ENCODE results near the gene CTNND2. TPM values are rescaled to one million over a fixed set of nuclear protein-coding genes. Genes with fewer than 3 reads are reported as not detected.

The CTNND2 gene
- total RNA-seq, 1 donor from 2014 or later, result 0.29 TPM

DNA sequence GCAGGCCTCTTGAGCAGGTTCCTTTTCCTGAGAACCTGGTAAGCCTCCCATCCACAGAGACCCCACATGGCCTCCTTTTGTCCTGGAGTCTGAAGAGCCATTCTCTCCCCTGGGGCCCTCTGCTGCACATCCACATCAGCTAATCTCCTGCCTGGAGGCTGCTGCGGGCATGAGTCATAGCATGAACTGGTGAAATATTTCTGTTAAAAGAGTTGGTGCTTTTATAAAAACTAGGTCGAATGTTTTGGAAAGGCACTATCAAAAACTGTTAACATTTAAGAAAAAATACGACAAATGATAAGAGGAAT is 399.4 kb downstream of the CTNND2 start:
- TF ChIP-seq, protein P1, sequence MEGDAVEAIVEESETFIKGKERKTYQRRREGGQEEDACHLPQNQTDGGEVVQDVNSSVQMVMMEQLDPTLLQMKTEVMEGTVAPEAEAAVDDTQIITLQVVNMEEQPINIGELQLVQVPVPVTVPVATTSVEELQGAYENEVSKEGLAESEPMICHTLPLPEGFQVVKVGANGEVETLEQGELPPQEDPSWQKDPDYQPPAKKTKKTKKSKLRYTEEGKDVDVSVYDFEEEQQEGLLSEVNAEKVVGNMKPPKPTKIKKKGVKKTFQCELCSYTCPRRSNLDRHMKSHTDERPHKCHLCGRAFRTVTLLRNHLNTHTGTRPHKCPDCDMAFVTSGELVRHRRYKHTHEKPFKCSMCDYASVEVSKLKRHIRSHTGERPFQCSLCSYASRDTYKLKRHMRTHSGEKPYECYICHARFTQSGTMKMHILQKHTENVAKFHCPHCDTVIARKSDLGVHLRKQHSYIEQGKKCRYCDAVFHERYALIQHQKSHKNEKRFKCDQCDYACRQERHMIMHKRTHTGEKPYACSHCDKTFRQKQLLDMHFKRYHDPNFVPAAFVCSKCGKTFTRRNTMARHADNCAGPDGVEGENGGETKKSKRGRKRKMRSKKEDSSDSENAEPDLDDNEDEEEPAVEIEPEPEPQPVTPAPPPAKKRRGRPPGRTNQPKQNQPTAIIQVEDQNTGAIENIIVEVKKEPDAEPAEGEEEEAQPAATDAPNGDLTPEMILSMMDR (IDR thresholded peaks at IDR 0.05; ENCODE audit: insufficient read depth, low read length, poor library complexity, severe bottlenecking), result no peak
- no peak for DNase-seq (ENCODE audit: low read depth)
- H3K4me3 ChIP-seq (ENCODE audit: low read depth, low read length), result no peak overlapping the region
- no peaks in the 10 kb centered on the region for H3K27me3 ChIP-seq (ENCODE audit: control insufficient read depth, insufficient read depth, low read length)
- no peaks in the 10 kb centered on the region for H3K36me3 ChIP-seq (ENCODE audit: control insufficient read depth, insufficient read depth, low read length)

- Histone ChIP-seq H3K4me3 (ENCODE audit: low read depth, low read length) (no peak overlapping the region), H3K27me3 (ENCODE audit: control insufficient read depth, insufficient read depth, low read length) (no peaks in the 10 kb centered on the region), H3K36me3 (ENCODE audit: control insufficient read depth, insufficient read depth, low read length) (no peaks in the 10 kb centered on the region)
- no peak for DNase-seq (ENCODE audit: low read depth)
- TF ChIP-seq, protein P1 (IDR thresholded peaks at IDR 0.05; ENCODE audit: insufficient read depth, low read length, poor library complexity, severe bottlenecking), result no peak
Observed at GRCh38 chr5:11504065-11504885, 400.0 kb downstream of the CTNND2 start.

- no peaks in the 10 kb centered on the region for H3K27me3 ChIP-seq (ENCODE audit: control insufficient read depth, insufficient read depth, low read length)
- TF ChIP-seq, protein P1 (IDR thresholded peaks at IDR 0.05; ENCODE audit: insufficient read depth, low read length, poor library complexity, severe bottlenecking), result no peak
- DNase-seq (ENCODE audit: low read depth), result no peak
- H3K4me3 ChIP-seq (ENCODE audit: low read depth, low read length), result no peak overlapping the region
- no peaks in the 10 kb centered on the region for H3K36me3 ChIP-seq (ENCODE audit: control insufficient read depth, insufficient read depth, low read length)
Observed at GRCh38 chr5:11502783-11503182, 401.5 kb downstream of the CTNND2 start.

DNA sequence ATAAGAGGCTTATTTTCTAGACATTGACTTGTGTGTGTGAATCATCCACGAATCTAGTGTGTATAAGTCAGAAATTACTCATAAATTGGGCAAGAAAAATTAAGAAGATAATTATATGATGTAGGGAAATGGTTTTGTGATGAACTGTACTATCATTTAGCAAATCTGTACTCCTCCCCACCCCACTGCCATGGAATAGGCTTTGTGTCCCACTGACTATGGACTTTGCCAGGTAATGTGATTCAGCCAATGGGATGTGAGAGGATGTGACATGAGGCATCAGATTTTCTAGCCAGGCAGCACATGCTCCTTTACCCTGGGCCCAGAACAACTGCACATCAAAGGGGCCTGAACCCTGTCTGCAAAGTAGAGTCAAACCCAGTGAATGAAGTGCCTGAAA is 406.6 kb downstream of the CTNND2 start:
- TF ChIP-seq, protein P1 (IDR thresholded peaks at IDR 0.05; ENCODE audit: insufficient read depth, low read length, poor library complexity, severe bottlenecking), result no peak
- DNase-seq (ENCODE audit: low read depth), result no peak
- Histone ChIP-seq H3K4me3 (ENCODE audit: low read depth, low read length) (no peak overlapping the region), H3K27me3 (ENCODE audit: control insufficient read depth, insufficient read depth, low read length) (no peaks in the 10 kb centered on the region), H3K36me3 (ENCODE audit: control insufficient read depth, insufficient read depth, low read length) (no peaks in the 10 kb centered on the region)

GRCh38 chr5:11496137-11496719 is 408.0 kb downstream of the CTNND2 start:
- no peak overlapping the region for H3K4me3 ChIP-seq (ENCODE audit: low read depth, low read length)
- H3K36me3 ChIP-seq (ENCODE audit: control insufficient read depth, insufficient read depth, low read length), result no peaks in the 10 kb centered on the region
- TF ChIP-seq, protein P1 (IDR thresholded peaks at IDR 0.05; ENCODE audit: insufficient read depth, low read length, poor library complexity, severe bottlenecking), result no peak
- H3K27me3 ChIP-seq (ENCODE audit: control insufficient read depth, insufficient read depth, low read length), result no peaks in the 10 kb centered on the region
- DNase-seq (ENCODE audit: low read depth), result no peak
